Right atrium auricular region (tissue), 2 donors: Measurements from ENCODE around the gene ACP6. TPM values are rescaled to one million over a fixed set of nuclear protein-coding genes. Genes with fewer than 3 reads are reported as not detected.

Source experiments
- DNase-seq: peaks from one replicate; pipeline ENCODE4 v3.0.0-alpha.2; 2019; ENCODE audit warnings: low spot score
- H3K27ac ChIP-seq, 2 donors: fragments of 200-600 bp; sonication (generic); 1 replicate in 1 of 2; 2 replicates in 1 of 2; pipeline ENCODE4 v1.5.1; 2016 to 2019
- H3K27me3 ChIP-seq, 2 donors: fragments of 200-600 bp; sonication (generic); one replicate each; pipeline versions ENCODE4 v1.5.1 to v1.6.0; 2017 to 2019
- H3K36me3 ChIP-seq: fragments of 200-600 bp; sonication (generic); one replicate; pipeline ENCODE4 v1.5.1; 2016
- H3K4me1 ChIP-seq, 2 donors: fragments of 200-600 bp; sonication (generic); one replicate each; pipeline versions ENCODE4 v1.5.1 to v1.6.0; 2017 to 2019
- H3K4me3 ChIP-seq, 2 donors: fragments of 200-600 bp; sonication (generic); 1 replicate in 1 of 2; 2 replicates in 1 of 2; pipeline ENCODE4 v1.5.1; 2017 to 2019; ENCODE audit warnings: mild to moderate bottlenecking in 1 of 2, moderate library complexity in 1 of 2
- H3K9me3 ChIP-seq, 2 donors: fragments of 200-600 bp; sonication (generic); one replicate each; pipeline ENCODE4 v1.5.1; 2019
- CTCF ChIP-seq, 2 donors: fragments of 200-600 bp; sonication (generic); IDR thresholded peaks; one replicate each; pipeline ENCODE4 v1.5.1; 2019; ENCODE audit warnings: antibody characterized with exemption in 2 of 2
- total RNA-seq, 2 donors: library from RNA; depleted of rRNA; stranded (reverse); fragments of >200 nt; gene quantifications; one replicate each; pipeline ENCODE4 v1.1.0, GENCODE V29; 2016

The ACP6 gene
- total RNA-seq, 2 donors from 2014 or later: 6.1 to 10.6 TPM

- TF ChIP-seq CTCF (IDR thresholded peaks at IDR 0.05): no peak
- no peaks in the 10 kb centered on the region for H3K27me3 ChIP-seq
- H3K4me3 ChIP-seq: no peak overlapping the region
- H3K4me1 ChIP-seq: peaks cover 0 to 8% of the 10 kb centered on the region in 2 donors
- no peak for DNase-seq
- no peaks in the 10 kb centered on the region for H3K9me3 ChIP-seq
- H3K36me3 ChIP-seq: peaks cover 3% of the 10 kb centered on the region
- no peak overlapping the region for H3K27ac ChIP-seq
These were observed 34.0 kb downstream of the ACP6 start for GRCh38 chr1:147636314-147636713.

- TF ChIP-seq CTCF (IDR thresholded peaks at IDR 0.05): no peak
- no peak for DNase-seq
- Histone ChIP-seq H3K36me3 (peaks cover 3% of the 10 kb centered on the region), H3K4me3 (no peak overlapping the region), H3K9me3 (no peaks in the 10 kb centered on the region), H3K27ac (no peak overlapping the region), H3K4me1 (no peaks in the 10 kb centered on the region), H3K27me3 (no peaks in the 10 kb centered on the region)
These were observed 35.0 kb downstream of the ACP6 start for GRCh38 chr1:147635342-147635741.

- Histone ChIP-seq H3K36me3 (peaks cover 8% of the 10 kb centered on the region), H3K4me3 (no peak overlapping the region), H3K27me3 (no peaks in the 10 kb centered on the region), H3K9me3 (no peaks in the 10 kb centered on the region), H3K27ac (no peak overlapping the region), H3K4me1 (no peaks in the 10 kb centered on the region)
- no peak for TF ChIP-seq CTCF (IDR thresholded peaks at IDR 0.05)
- no peak for DNase-seq
These were observed 35.7 kb downstream of the ACP6 start for GRCh38 chr1:147634645-147635044.

DNA sequence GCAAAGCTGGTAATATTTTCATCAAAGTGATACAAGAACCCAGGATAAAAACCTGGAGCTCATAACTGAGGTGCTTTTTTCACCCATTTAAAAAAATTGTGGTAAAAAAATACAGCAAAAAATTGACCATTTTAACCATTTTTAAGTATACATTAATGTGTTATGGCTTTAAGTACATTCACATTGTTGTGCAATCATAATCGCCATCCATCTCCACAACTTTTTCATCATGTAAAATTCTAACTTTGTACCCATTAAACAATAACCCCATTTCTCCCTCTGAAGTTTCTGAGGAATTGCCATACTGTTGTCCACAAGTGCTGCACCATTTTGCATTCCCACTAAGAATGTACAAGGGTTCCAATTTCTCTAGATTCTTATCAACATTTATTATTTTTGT lies 36.6 kb downstream of the ACP6 start:
- peaks cover 8% of the 10 kb centered on the region for H3K36me3 ChIP-seq
- no peak for TF ChIP-seq CTCF (IDR thresholded peaks at IDR 0.05)
- no peaks in the 10 kb centered on the region for H3K4me1 ChIP-seq
- H3K27ac ChIP-seq: no peak overlapping the region
- H3K4me3 ChIP-seq: no peak overlapping the region
- no peak for DNase-seq
- no peaks in the 10 kb centered on the region for H3K9me3 ChIP-seq
- no peaks in the 10 kb centered on the region for H3K27me3 ChIP-seq

- Histone ChIP-seq H3K4me1 (no peaks in the 10 kb centered on the region), H3K27ac (no peak overlapping the region), H3K4me3 (no peak overlapping the region), H3K9me3 (no peaks in the 10 kb centered on the region), H3K27me3 (no peaks in the 10 kb centered on the region), H3K36me3 (peaks cover 8% of the 10 kb centered on the region)
- no peak for TF ChIP-seq CTCF (IDR thresholded peaks at IDR 0.05)
- no peak for DNase-seq
These were observed 38.5 kb downstream of the ACP6 start for GRCh38 chr1:147631839-147632238.

DNA sequence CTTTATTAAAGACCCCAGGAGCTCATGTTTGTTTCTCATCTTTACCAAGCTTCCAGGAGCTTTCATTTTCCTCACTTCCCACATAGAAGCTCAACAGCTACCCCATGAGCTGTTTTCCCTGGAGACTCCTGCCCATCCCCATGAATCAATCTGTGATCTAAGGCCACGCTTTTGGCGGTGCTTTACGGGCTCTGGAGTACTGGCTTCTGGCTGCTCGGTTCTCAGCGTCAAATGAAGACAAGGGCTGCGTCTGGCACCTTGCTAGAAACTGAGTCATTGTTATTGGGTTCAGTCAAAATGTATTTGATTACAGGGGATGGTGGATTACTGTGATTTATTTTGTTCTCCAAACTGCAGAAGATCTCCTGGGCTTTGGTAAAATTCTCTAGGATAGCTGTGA lies 39.9 kb downstream of the ACP6 start:
- Histone ChIP-seq H3K27ac (no peak overlapping the region), H3K27me3 (no peaks in the 10 kb centered on the region), H3K36me3 (peaks cover 8% of the 10 kb centered on the region), H3K4me3 (no peak overlapping the region), H3K4me1 (no peaks in the 10 kb centered on the region), H3K9me3 (no peaks in the 10 kb centered on the region)
- TF ChIP-seq CTCF (IDR thresholded peaks at IDR 0.05): no peak
- no peak for DNase-seq
